HG03432 (cell line): Measurements from ENCODE around the gene WAS.
"Not testable (repeated sequence)": the region's sequence is repeated elsewhere in the genome, so short reads cannot be mapped to it uniquely, and the experiment has no call there.

Source experiments
- ATAC-seq: cut with Tn5 transposase; IDR thresholded peaks from one replicate; pipeline ENCODE4 v1.9.1; 2021; ENCODE audit warnings: mild to moderate bottlenecking, moderate library complexity; ENCODE audit not compliant: unreplicated experiment

Gene WAS

GRCh38 chrX:48683411-48683982, at the start of gene WAS:
Gene WAS, plus strand, starts transcription at chrX:48683799. Its CDS starts 55 bp downstream, at chrX:48683854.
- ATAC-seq: peak; percentile 88

GRCh38 chrX:48636301-48636700, 47.3 kb upstream of the WAS start:
- ATAC-seq: no peak

GRCh38 chrX:48636776-48637175, 46.8 kb upstream of the WAS start:
- ATAC-seq: no peak

- no peak for ATAC-seq
Observed at GRCh38 chrX:48645669-48646068, 37.9 kb upstream of the WAS start.

- ATAC-seq: no peak
Observed at GRCh38 chrX:48648336-48648751, 35.3 kb upstream of the WAS start.

- ATAC-seq: no peak
Observed at GRCh38 chrX:48649102-48649501, 34.5 kb upstream of the WAS start.

- not testable (repeated sequence) for ATAC-seq
Observed at GRCh38 chrX:48652055-48652579, 31.5 kb upstream of the WAS start.

- not testable (repeated sequence) for ATAC-seq
Observed at GRCh38 chrX:48654746-48655145, 28.9 kb upstream of the WAS start.

- ATAC-seq: not testable (repeated sequence)
Observed at GRCh38 chrX:48659686-48660085, 23.9 kb upstream of the WAS start.

GRCh38 chrX:48663241-48663640, 20.4 kb upstream of the WAS start:
- ATAC-seq: no peak

- ATAC-seq: no peak
Observed at GRCh38 chrX:48664156-48664555, 19.4 kb upstream of the WAS start.

GRCh38 chrX:48665991-48666390, 17.6 kb upstream of the WAS start:
- no peak for ATAC-seq

GRCh38 chrX:48666649-48667048, 16.9 kb upstream of the WAS start:
- ATAC-seq: no peak

- ATAC-seq: no peak
Observed at GRCh38 chrX:48667509-48667908, 16.1 kb upstream of the WAS start.

GRCh38 chrX:48668187-48668586, 15.4 kb upstream of the WAS start:
- not testable (repeated sequence) for ATAC-seq

GRCh38 chrX:48676106-48676892, 7.3 kb upstream of the WAS start:
- peak; percentile 92 for ATAC-seq

- peak; percentile 4 for ATAC-seq
Observed at GRCh38 chrX:48676893-48677270, 6.7 kb upstream of the WAS start.

- no peak for ATAC-seq
Observed at GRCh38 chrX:48677516-48677915, 6.1 kb upstream of the WAS start.

GRCh38 chrX:48680467-48680866, 3.1 kb upstream of the WAS start:
- ATAC-seq: not testable (repeated sequence)

GRCh38 chrX:48680925-48681324, 2.7 kb upstream of the WAS start:
- ATAC-seq: not testable (repeated sequence)

- no peak for ATAC-seq
Observed at GRCh38 chrX:48681539-48682183, 1.9 kb upstream of the WAS start.

- ATAC-seq: not testable (repeated sequence)
Observed at GRCh38 chrX:48682795-48683194, 804 bp upstream of the WAS start.
